GM12878 (cell line): Measurements from ENCODE around the gene TCEAL6. TPM values are rescaled to one million over a fixed set of nuclear protein-coding genes. Genes with fewer than 3 reads are reported as not detected.
"Not testable (repeated sequence)": the region's sequence is repeated elsewhere in the genome, so short reads cannot be mapped to it uniquely, and the experiment has no call there.

Experiments used
- ATAC-seq: fragments of 200-7000 bp; cut with Tn5 transposase; 3 replicates; pipeline ENCODE4 v1.9.1; 2020; ENCODE audit warnings: mild to moderate bottlenecking, moderate library complexity
- Bru-seq: library from RNA; stranded (reverse); fragments of 400-500 nt; gene quantifications from one replicate; lab custom pipeline; 2021; lab: Mats Ljungman, UMichigan
- BruChase-seq, 2 experiments: library from RNA; stranded (reverse); fragments of 400-500 nt; gene quantifications; one replicate each; lab custom pipeline; 2021; lab: Mats Ljungman, UMichigan
- BruUV-seq: library from RNA; stranded (reverse); fragments of 400-500 nt; replicated peaks from 2 replicates; lab custom pipeline; 2021; lab: Mats Ljungman, UMichigan
- CTCF ChIA-PET: fragments of 300-600 bp; sonication (Branson Sonifier 250); formaldehyde crosslinking; extraction: SDS; loops from one replicate; lab custom pipeline; 2021; ENCODE audit warnings: inconsistent platforms; lab: Yijun Ruan, JAX
- POLR2A ChIA-PET: fragments of 350-600 bp; formaldehyde crosslinking; extraction: SDS; loops from one replicate; lab custom pipeline; 2021; ENCODE audit warnings: inconsistent platforms; lab: Charles Lee
- RAD21 ChIA-PET: fragments of 300-600 bp; sonication (Branson Sonifier 250); formaldehyde crosslinking; loops from one replicate; lab custom pipeline; 2023; ENCODE audit warnings: antibody characterized with exemption; ENCODE audit not compliant: unreplicated experiment; lab: Charles Lee
- SMC1A ChIA-PET: fragments of 300-600 bp; sonication (Branson Sonifier 250); formaldehyde crosslinking; loops from one replicate; lab custom pipeline; 2023; ENCODE audit not compliant: unreplicated experiment, uncharacterized antibody; lab: Charles Lee
- DNase-seq: peaks from one replicate; pipeline ENCODE4 v3.0.0-alpha.2; 2011; ENCODE audit warnings: low read depth, low spot score
- FAIRE-seq: peaks from 3 replicates; lab custom pipeline; 2011; peaks lifted over from hg19 to GRCh38; lab: Jason Lieb, UNC
- H2AFZ ChIP-seq: 2 replicates; pipeline ENCODE4 v1.6.0; 2011; ENCODE audit warnings: low read depth, low read length, control low read depth; ENCODE audit not compliant: control insufficient read depth
- H3K27ac ChIP-seq: 2 replicates; pipeline ENCODE4 v1.5.1; 2011; ENCODE audit warnings: control low read depth; ENCODE audit not compliant: control insufficient read depth, insufficient read depth
- H3K27me3 ChIP-seq, 2 experiments: replicated peaks in 1 of 2; 2 replicates each; pipeline versions ENCODE4 v1.6.0 to v1.6.1; 2011; ENCODE audit warnings: low read length in 1 of 2; ENCODE audit not compliant: control insufficient read depth in 2 of 2, insufficient read depth in 2 of 2
- H3K36me3 ChIP-seq, 2 experiments: 2 replicates each; pipeline ENCODE4 v1.5.1; 2011; ENCODE audit warnings: low read length in 1 of 2; ENCODE audit not compliant: control insufficient read depth in 2 of 2, insufficient read depth in 2 of 2
- H3K4me1 ChIP-seq: 2 replicates; pipeline ENCODE4 v1.6.1; 2011; ENCODE audit warnings: mild to moderate bottlenecking, low read length, moderate library complexity, mixed read lengths; ENCODE audit not compliant: control insufficient read depth, insufficient read depth
- H3K4me2 ChIP-seq: 2 replicates; pipeline ENCODE4 v1.6.0; 2011; ENCODE audit warnings: control low read depth; ENCODE audit not compliant: control insufficient read depth, insufficient read depth
- H3K4me3 ChIP-seq: fragments of 200-600 bp; sonication (generic); 2 replicates; pipeline ENCODE4 v1.5.1; 2016
- H3K79me2 ChIP-seq: 2 replicates; pipeline ENCODE4 v1.6.0; 2011; ENCODE audit warnings: low read length; ENCODE audit not compliant: control insufficient read depth, insufficient read depth
- H3K9ac ChIP-seq: 2 replicates; pipeline ENCODE4 v1.8.0; 2011; ENCODE audit warnings: low read length, control low read depth, mixed read lengths; ENCODE audit not compliant: control insufficient read depth, insufficient read depth
- H3K9me3 ChIP-seq: replicated peaks from 3 replicates; pipeline ENCODE4 v1.5.1; 2011; ENCODE audit warnings: mild to moderate bottlenecking, low read length; ENCODE audit not compliant: control insufficient read depth, insufficient read depth
- H4K20me1 ChIP-seq: 2 replicates; pipeline ENCODE4 v1.6.0; 2011; ENCODE audit not compliant: control insufficient read depth, insufficient read depth
- ASH2L ChIP-seq: fragments of 300-600, 200-600 bp; sonication (generic); IDR thresholded peaks from 2 replicates; pipeline ENCODE4 v1.6.1; 2017; ENCODE audit warnings: low read depth, mild to moderate bottlenecking, borderline replicate concordance
- BHLHE40 ChIP-seq, 2 experiments: fragments of 450-650 bp in 1 of 2; IDR thresholded peaks; 2 replicates each; pipeline ENCODE4 v1.6.1; 2011 to 2017; ENCODE audit warnings: low read depth in 2 of 2, borderline replicate concordance in 1 of 2, improper control_type of control experiment in 1 of 2, low read length in 1 of 2, mild to moderate bottlenecking in 1 of 2
- FOXK2 ChIP-seq: fragments of 450-650 bp; IDR thresholded peaks from 2 replicates; pipeline ENCODE4 v1.6.1; 2017; ENCODE audit warnings: mild to moderate bottlenecking, moderate library complexity
- RCOR1 ChIP-seq: conservative IDR thresholded peaks from 2 replicates; pipeline ENCODE4 v1.6.1; 2012; ENCODE audit warnings: low read depth, low read length, improper control_type of control experiment
- WGBS: methylation state at CpG from one replicate; pipeline ENCODE4 v1.1.6; 2016; ENCODE audit warnings: low lambda C conversion rate; ENCODE audit not compliant: insufficient replicate concordance, insufficient coverage; ENCODE audit errors: missing lambda C conversion rate; 5-methylcytosine and 5-hydroxymethylcytosine counted together
- in situ Hi-C: fragments of 300-500 bp; cut with MboI; formaldehyde crosslinking; loops from 9 replicates; pipeline ENCODE4 v1.14.3; 2018; ENCODE audit warnings: mixed read lengths
- intact Hi-C: fragments of 100-400 bp; cut with micrococcal nuclease; formaldehyde crosslinking; loops from one replicate; pipeline ENCODE4 v1.14.2; 2022; ENCODE audit not compliant: unreplicated experiment
- long read RNA-seq, 2 experiments: library from polyadenylated mRNA; unstranded; transcript quantifications; one replicate each; pipeline ENCODE4 v2.0.0, GENCODE V29; 2019 to 2020
- polyA minus RNA-seq, 3 experiments: library from RNA; depleted of rRNA, polyadenylated mRNA; stranded (reverse); fragments of >200 nt; gene quantifications; 2 replicates each; pipeline ENCODE4 v1.2.3, GENCODE V29; 2011
- polyA plus RNA-seq, 11 experiments: library from polyadenylated mRNA; depleted of rRNA in 4 of 11; unstranded in 6 of 11; stranded (reverse) in 5 of 11; fragments of >200 nt; fragmentation: Nextera tagmentation in 4 of 11; fragmentation: Illumina TruSeq in 1 of 11; extraction: Ambion mirVana in 4 of 11; extraction: Trizol in 1 of 11; gene quantifications; 1 replicate in 1 of 11; 2 replicates in 10 of 11; pipeline versions ENCODE4 v1.2.1 to v1.2.3, GENCODE V29; 2011 to 2016; ENCODE audit warnings: inconsistent platforms in 2 of 11, missing spikeins in 2 of 11, low read depth in 1 of 11
- total RNA-seq, 4 experiments: library from RNA; depleted of rRNA in 3 of 4; stranded (reverse); fragments of >200 nt in 3 of 4; fragmentation: Illumina TruSeq in 1 of 4; extraction: Trizol in 1 of 4; gene quantifications; 2 replicates each; pipeline versions ENCODE4 v1.2.1 to v1.2.3, GENCODE V29; 2013 to 2021
- TF ChIP-seq, protein P1 (sequence below): IDR thresholded peaks from 2 replicates; pipeline ENCODE4 v1.6.1; 2012; ENCODE audit warnings: mild to moderate bottlenecking, low read depth, low read length
- TF ChIP-seq, protein P2 (sequence below): fragments of 450-650 bp; IDR thresholded peaks from 2 replicates; pipeline ENCODE4 v1.6.1; 2016; ENCODE audit warnings: mild to moderate bottlenecking

The TCEAL6 gene
- total RNA-seq (2013; cell fraction: nucleolus; rRNA removed) = not detected in 2 replicates
- total RNA-seq (2014; rRNA removed) (not detected in 2 replicates), total RNA-seq (2014; rRNA removed; fragmentation: Illumina TruSeq; extraction: Trizol) (not detected in 2 replicates), total RNA-seq (2021) (not detected in 2 replicates), polyA plus RNA-seq (2011; rRNA removed) (not detected in 2 replicates), polyA plus RNA-seq (2014; fragmentation: Illumina TruSeq; extraction: Trizol) (not detected in 2 replicates), polyA plus RNA-seq (2014; fragmentation: Nextera tagmentation; extraction: Ambion mirVana) (not detected), polyA plus RNA-seq (2014; rRNA removed) (not detected in 2 replicates), polyA plus RNA-seq (2016; fragmentation: Nextera tagmentation; extraction: Ambion mirVana) (not detected), polyA minus RNA-seq (2011; rRNA and poly(A)+ RNA removed) (not detected in 2 replicates), Bru-seq, nascent RNA (not detected), BruChase-seq, experiment 1, labeled RNA remaining after a 6-hour chase (not detected), BruChase-seq, experiment 2, labeled RNA remaining after a 2-hour chase (not detected)
- polyA plus RNA-seq (2011; ENCODE audit: low read depth) = not detected
- polyA plus RNA-seq (2011; cell fraction: cytosol; rRNA removed) = not detected in 2 replicates
- polyA plus RNA-seq (2011; cell fraction: nucleus; rRNA removed) = not detected in 2 replicates
- polyA plus RNA-seq (2012) = not detected in 2 replicates
- polyA minus RNA-seq (2011; cell fraction: cytosol; rRNA and poly(A)+ RNA removed) = not detected in 2 replicates
- not detected in 2 replicates for polyA minus RNA-seq (2011; cell fraction: nucleus; rRNA and poly(A)+ RNA removed)
- long read RNA-seq, experiment 1 = 0 reads
- long read RNA-seq, experiment 2 = 0 reads

DNA sequence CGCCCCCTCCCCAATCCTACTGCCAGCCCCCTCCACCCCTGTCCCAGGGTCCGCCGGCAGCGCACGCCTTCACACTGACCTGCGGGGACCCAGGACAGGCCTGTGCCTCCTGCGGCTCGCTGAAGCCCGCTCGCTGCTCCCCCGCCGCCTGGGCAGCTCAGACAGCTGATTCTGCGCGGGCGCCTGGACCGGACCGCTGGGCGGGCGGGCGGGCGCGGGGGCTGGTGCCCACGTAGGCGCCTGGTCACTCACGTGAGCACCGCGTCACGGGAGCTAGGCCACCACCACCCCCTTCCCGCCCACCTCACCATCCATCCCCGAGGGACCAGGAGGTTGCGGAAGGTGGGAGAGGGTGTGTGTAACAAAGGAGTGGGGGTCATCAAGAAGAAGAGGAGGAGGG, at the start of gene TCEAL6:
Gene TCEAL6, minus strand, starts transcription at position 208 of the 400 bp plus-strand sequence.
- H3K4me1 ChIP-seq, H3K9ac ChIP-seq, CTCF ChIA-PET, SMC1A ChIA-PET, H3K36me3 ChIP-seq, FAIRE-seq, H4K20me1 ChIP-seq, H3K4me3 ChIP-seq, DNase-seq, H3K4me2 ChIP-seq, RAD21 ChIA-PET, ATAC-seq, H3K79me2 ChIP-seq, H3K27me3 ChIP-seq, H3K27ac ChIP-seq, intact Hi-C loops, BruUV-seq, H2AFZ ChIP-seq, POLR2A ChIA-PET, H3K9me3 ChIP-seq: not testable (repeated sequence)
- WGBS = 21% methylated on average over 2 of the region's 31 CpGs
- in situ Hi-C loops = loop anchor here (25.0 kb wide), 2 partner anchors 720 to 1045 kb away; no protein-coding TSS in a partner anchor

DNA sequence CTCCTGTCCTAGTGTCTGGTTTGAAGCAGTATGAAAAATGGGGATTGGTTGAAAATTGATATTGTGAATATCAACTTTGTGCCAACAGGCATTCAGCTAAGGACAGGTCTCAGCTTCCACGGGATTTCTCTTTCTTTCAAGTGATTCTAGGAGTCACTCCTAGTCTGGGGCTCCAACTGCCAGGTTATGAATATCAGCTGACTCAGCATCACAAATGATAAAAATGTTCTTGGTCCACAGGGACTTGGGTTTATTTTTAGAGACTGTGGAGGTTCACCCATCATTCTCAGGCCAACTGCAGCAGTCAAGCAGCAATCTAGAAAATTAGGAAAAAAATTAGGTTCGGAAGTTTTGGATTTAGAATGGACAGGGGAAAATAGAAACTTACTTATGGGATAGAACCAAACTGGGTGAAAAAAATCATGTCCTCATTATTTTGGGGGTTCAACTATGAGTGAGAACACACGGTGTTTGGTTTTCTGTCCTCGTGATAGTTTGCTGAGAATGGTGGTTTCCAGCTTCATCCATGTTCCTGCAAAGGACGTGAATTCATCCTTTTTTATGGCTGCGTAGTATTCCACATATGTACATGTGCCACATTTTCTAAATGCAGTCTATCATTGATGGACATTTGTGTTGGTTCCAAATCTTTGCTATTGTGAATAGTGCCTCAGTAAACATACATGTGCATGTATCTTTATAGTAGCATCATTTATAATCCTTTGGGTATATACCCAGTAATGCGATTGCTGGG, 43.9 kb upstream of the TCEAL6 start:
- H3K4me1 ChIP-seq = no peaks in the 10 kb centered on the region
- BruUV-seq = no TSS peak
- FAIRE-seq (no peak), DNase-seq (no peak), ATAC-seq (no peak)
- POLR2A ChIA-PET = no interaction called here
- H4K20me1 ChIP-seq = no peaks in the 10 kb centered on the region
- intact Hi-C loops (no loop called here), in situ Hi-C loops (no loop called here)
- SMC1A ChIA-PET = no interaction called here
- H3K36me3 ChIP-seq = no peaks in the 10 kb centered on the region
- H2AFZ ChIP-seq = no peak overlapping the region
- H3K9me3 ChIP-seq = no peaks in the 10 kb centered on the region
- no peak overlapping the region for H3K4me2 ChIP-seq
- H3K9ac ChIP-seq = no peak overlapping the region
- no peak overlapping the region for H3K27ac ChIP-seq
- no peaks in the 10 kb centered on the region for H3K27me3 ChIP-seq
- WGBS = 18% methylated on average over 7 of the region's 7 CpGs
- H3K4me3 ChIP-seq = no peak overlapping the region
- RAD21 ChIA-PET = no interaction called here
- CTCF ChIA-PET = no interaction called here
- H3K79me2 ChIP-seq = no peaks in the 10 kb centered on the region
- TF ChIP-seq ASH2L (no peak), BHLHE40 (IDR thresholded peaks at IDR 0.05; ENCODE audit: borderline replicate concordance in 1 of 2, low read depth in 2 of 2, low read length in 1 of 2) (no peak), RCOR1 (no peak), FOXK2 (no peak)
- TF ChIP-seq, protein P1, sequence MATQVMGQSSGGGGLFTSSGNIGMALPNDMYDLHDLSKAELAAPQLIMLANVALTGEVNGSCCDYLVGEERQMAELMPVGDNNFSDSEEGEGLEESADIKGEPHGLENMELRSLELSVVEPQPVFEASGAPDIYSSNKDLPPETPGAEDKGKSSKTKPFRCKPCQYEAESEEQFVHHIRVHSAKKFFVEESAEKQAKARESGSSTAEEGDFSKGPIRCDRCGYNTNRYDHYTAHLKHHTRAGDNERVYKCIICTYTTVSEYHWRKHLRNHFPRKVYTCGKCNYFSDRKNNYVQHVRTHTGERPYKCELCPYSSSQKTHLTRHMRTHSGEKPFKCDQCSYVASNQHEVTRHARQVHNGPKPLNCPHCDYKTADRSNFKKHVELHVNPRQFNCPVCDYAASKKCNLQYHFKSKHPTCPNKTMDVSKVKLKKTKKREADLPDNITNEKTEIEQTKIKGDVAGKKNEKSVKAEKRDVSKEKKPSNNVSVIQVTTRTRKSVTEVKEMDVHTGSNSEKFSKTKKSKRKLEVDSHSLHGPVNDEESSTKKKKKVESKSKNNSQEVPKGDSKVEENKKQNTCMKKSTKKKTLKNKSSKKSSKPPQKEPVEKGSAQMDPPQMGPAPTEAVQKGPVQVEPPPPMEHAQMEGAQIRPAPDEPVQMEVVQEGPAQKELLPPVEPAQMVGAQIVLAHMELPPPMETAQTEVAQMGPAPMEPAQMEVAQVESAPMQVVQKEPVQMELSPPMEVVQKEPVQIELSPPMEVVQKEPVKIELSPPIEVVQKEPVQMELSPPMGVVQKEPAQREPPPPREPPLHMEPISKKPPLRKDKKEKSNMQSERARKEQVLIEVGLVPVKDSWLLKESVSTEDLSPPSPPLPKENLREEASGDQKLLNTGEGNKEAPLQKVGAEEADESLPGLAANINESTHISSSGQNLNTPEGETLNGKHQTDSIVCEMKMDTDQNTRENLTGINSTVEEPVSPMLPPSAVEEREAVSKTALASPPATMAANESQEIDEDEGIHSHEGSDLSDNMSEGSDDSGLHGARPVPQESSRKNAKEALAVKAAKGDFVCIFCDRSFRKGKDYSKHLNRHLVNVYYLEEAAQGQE = no peak
- TF ChIP-seq, protein P2, sequence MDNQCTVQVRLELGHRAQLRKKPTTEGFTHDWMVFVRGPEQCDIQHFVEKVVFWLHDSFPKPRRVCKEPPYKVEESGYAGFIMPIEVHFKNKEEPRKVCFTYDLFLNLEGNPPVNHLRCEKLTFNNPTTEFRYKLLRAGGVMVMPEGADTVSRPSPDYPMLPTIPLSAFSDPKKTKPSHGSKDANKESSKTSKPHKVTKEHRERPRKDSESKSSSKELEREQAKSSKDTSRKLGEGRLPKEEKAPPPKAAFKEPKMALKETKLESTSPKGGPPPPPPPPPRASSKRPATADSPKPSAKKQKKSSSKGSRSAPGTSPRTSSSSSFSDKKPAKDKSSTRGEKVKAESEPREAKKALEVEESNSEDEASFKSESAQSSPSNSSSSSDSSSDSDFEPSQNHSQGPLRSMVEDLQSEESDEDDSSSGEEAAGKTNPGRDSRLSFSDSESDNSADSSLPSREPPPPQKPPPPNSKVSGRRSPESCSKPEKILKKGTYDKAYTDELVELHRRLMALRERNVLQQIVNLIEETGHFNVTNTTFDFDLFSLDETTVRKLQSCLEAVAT = no peak
